Stimulated activated CD8-positive, alpha-beta memory T cell treated with anti-CD3 and anti-CD28 coated beads, Interleukin-4, amount 100 ng/mL, for 4 hours (primary cell): ENCODE data around the gene TMBIM4.
"Not testable (repeated sequence)": the region's sequence is repeated elsewhere in the genome, so short reads cannot be mapped to it uniquely, and the experiment has no call there.

Experiments used
- DNase-seq, 2 donors: peaks; one replicate each; pipeline ENCODE4 v3.0.0-alpha.2; 2020; ENCODE audit warnings: low read depth in 2 of 2, low spot score in 1 of 2

Gene TMBIM4, protein sequence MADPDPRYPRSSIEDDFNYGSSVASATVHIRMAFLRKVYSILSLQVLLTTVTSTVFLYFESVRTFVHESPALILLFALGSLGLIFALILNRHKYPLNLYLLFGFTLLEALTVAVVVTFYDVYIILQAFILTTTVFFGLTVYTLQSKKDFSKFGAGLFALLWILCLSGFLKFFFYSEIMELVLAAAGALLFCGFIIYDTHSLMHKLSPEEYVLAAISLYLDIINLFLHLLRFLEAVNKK

DNA sequence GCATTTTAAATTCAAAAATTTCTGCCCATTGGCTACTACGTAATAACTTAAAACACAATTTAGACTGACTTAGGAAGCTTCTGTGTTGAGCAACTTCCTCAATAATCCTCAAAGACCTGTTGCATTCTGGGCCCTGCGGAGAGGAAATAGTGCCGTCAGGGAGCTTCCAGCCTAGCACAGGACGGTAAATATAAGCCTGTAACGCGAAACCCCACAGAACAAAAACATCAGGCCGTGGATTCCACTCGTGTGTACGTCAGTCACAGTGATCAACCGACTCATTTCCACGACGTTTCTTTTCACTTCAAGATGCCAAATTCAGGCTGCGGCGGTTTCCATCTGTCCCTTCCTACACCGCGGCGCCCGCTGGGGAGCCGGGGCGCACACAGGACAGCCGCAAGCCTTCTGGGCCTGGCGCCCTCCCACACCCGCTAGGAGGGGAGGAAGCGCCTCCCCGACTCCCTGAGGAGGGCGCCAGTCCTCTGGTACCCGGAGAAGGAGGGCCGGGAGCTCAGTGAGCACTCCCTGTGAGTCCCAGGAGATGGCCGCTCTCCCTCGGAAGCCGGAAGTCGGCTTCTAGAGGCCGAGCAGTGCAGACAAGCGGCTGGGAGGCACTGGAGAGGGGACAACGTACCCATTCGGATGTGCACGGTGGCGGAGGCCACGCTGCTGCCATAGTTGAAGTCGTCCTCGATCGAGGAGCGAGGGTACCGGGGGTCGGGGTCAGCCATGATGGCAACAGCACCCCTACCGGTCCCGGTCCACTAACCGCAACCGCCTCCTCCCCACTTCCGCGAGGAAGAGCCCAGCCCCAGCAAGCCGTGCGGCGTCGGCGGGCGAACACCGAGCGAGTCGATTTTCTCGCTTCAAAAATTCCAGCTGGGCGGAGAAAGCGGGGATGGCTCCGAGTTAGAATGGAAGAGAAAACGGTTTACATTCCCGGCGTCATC is at the start of gene TMBIM4:
TMBIM4 (minus strand) TSS at position 776 of the 950 bp plus-strand sequence; CDS start at position 731, 45 bp downstream.
- peak; percentile 62 to 76 for DNase-seq

- no peak for DNase-seq
Observed at GRCh38 chr12:66217342-66217917, 47.6 kb upstream of the TMBIM4 start.

DNA sequence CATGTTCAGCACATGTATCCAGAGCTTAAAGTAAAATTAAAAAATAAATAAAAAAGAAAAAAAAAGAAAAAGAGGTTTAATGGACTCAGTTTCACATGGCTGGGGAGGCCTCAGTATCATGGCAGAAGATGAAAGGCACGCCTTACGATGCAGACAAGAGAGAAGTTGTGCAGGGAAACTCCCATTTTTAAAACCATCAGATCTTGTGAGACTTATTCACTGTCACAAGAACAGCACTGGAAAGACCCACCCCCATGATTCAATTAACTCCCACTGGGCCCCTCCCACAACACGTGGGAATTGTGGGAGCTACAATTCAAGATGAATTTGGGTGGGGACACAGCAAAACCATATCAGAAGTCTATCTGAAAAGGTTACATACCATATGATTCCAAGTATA is 43.2 kb upstream of the TMBIM4 start:
- DNase-seq = not testable (repeated sequence)

GRCh38 chr12:66211573-66211972 is 41.8 kb upstream of the TMBIM4 start:
- DNase-seq = not testable (repeated sequence)

DNA sequence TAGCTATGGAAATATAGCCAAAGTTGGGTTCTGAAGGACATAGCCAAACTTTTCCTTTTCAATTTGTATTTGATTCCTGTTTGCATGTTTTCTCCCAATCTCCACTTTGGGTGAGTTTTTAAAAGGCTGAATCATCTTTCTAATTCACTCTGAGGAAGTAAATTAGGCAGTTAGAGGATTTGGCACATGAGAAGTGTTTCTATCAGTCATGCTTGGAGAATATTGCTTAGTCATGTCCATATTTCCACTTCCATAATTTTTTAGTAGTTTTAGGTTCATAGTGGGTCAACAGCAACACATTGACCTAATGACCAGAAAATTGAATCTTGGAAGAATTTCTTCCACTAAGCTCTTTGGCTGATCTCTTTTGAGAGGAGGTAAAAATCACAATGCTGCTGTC is 41.0 kb upstream of the TMBIM4 start:
- no peak for DNase-seq

DNA sequence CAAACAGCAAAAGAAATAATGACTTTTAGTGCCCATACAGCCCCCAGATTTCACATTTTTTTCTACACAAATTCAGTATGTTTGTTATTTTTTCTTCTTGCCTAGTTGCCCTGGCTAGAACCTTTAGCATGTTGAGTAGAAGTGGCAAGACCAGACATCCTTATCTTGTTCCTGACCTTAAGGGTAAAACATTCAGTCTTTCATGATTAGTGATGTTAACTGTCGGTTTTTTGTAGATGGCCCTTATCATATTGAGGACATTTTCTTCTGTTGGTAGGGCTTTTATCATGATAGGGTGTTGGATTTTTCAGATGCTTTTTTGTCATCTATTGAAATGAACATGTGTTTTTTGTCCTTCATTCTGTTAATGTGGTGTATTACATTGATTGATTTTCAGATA is 36.3 kb upstream of the TMBIM4 start:
- no peak for DNase-seq

DNA sequence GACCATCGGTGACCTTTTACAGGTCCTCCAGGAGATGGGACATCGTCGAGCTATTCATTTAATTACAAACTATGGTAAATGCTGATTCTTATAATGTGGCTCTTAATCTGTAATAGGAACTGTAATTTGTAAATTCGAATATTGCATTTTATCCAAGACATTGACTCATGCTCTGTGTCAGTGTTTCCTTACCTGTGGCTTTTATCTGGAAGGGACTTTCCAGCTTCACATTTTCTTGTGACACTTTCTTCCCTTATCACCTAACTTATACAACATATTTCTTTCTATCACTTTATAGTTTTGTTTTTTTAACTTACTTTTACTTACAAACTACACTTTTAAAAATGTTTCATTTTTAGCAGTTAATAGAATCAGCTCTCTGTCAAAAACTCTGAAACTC is 34.0 kb upstream of the TMBIM4 start:
- DNase-seq = no peak

- no peak for DNase-seq
Observed at GRCh38 chr12:66199831-66200509, 30.2 kb upstream of the TMBIM4 start.

GRCh38 chr12:66199141-66199540 is 29.3 kb upstream of the TMBIM4 start:
- DNase-seq = no peak

DNA sequence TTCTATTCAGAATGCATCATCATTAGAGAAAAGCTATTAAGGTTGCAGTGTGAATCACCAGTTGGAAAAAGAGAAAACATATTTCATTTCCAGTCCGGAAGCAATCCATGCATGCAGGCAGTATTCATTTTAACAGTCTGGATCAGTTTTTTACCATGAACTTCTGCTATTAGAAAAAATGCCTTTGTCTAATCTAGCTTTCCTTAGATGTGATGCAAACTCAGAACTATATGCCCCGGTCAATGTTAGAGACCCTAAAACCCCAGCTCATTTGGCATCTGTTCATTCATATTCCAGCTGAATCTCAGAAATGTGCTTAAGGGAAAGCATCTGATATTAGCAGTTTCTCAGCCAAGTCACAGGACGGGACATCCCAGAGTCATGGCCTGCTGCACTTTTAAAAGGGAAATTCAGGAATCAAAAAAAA is 27.7 kb upstream of the TMBIM4 start:
- DNase-seq = no peak

GRCh38 chr12:66196806-66197205 is 27.0 kb upstream of the TMBIM4 start:
- no peak for DNase-seq

DNA sequence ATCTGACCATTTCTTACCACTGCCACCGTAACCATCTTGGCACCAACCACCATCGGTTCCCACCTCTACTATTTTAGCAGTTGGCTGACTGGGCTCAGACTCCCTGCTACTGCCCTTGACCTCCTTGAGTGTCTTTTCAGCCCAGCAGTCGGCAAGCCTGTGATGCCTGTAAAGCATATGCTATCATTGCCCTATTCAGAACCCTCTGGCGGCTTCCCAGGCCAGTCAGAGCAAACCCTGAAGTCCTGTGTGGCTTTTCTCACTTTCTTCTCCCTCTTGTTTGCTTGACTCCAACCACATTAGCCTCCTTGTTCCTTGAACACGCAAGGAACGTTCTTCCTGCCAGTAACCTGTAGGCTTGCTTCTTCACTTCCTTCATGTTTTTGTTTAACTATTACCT is 25.4 kb upstream of the TMBIM4 start:
- DNase-seq = no peak

GRCh38 chr12:66194122-66194521 is 24.3 kb upstream of the TMBIM4 start:
- DNase-seq = no peak

DNA sequence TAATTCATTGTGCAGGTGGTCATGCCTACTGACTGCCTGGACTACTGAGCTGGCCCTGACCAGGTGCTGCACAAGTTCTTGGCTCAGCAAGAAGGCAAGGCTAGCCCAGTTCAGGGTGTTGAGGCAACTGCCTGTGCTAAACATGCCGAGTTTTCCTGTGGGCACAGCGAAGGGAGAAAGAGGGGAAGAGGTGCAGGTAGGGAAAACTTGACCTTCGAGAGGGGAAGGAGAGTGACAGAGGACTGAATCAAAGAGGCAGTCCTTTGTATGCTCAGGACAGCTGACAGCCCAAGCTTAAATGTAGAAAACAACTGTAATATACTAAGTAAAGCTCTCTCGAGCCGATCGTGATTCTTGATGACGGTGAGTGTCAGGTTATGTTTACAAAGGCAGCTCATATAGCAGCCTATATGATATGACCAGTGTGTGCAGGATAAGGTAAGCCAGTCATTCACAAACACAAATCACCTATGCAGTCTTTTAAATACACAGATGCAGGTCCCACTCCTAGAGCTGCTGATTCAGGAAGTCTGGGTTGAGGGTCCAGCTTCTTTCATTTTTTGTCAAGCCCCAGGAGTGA is 21.8 kb upstream of the TMBIM4 start:
- DNase-seq = no peak

- DNase-seq = no peak
Observed at GRCh38 chr12:66190519-66191370, 20.9 kb upstream of the TMBIM4 start.

GRCh38 chr12:66189889-66190288 is 20.1 kb upstream of the TMBIM4 start:
- no peak for DNase-seq

- no peak for DNase-seq
Observed at GRCh38 chr12:66189486-66189843, 19.7 kb upstream of the TMBIM4 start.

GRCh38 chr12:66188584-66189485 is 19.0 kb upstream of the TMBIM4 start, which contains the start of gene IRAK3:
IRAK3 (plus strand) TSS chr12:66189214; CDS start chr12:66189300, 86 bp downstream.
- peak in 1 of 2 donors; percentile 7 for DNase-seq

GRCh38 chr12:66187821-66188220 is 18.0 kb upstream of the TMBIM4 start:
- no peak for DNase-seq
